SK-N-SH (cell line): ENCODE data around the gene UMOD.

Experiments used
- EZH2phosphoT487 ChIP-seq: fragments of 200-600 bp; sonication (generic); IDR thresholded peaks from 2 replicates; pipeline ENCODE4 v1.6.1; 2017; ENCODE audit warnings: low read depth, mixed run types, mild to moderate bottlenecking, antibody characterized with exemption, moderate library complexity, borderline replicate concordance
- FOXJ3 ChIP-seq: sonication (generic); formaldehyde crosslinking; IDR thresholded peaks from 2 replicates; pipeline ENCODE4 v1.5.1; 2020; ENCODE audit warnings: mild to moderate bottlenecking, missing genetic modification reagents
- POLR2AphosphoS5 ChIP-seq: IDR thresholded peaks from 2 replicates; pipeline ENCODE4 v1.6.1; 2012; ENCODE audit warnings: low read depth, low read length
- SMC3 ChIP-seq: IDR thresholded peaks from 2 replicates; pipeline ENCODE4 v1.6.1; 2012; ENCODE audit warnings: low read depth, low read length, improper control_type of control experiment
- TCF12 ChIP-seq: IDR thresholded peaks from 2 replicates; pipeline ENCODE4 v1.4.0; 2012
- YY1 ChIP-seq: IDR thresholded peaks from 2 replicates; pipeline ENCODE4 v1.4.0; 2012; ENCODE audit warnings: low read depth, mild to moderate bottlenecking
- TF ChIP-seq, protein P1 (sequence below): fragments of 200-600 bp; sonication (generic); IDR thresholded peaks from 2 replicates; pipeline ENCODE4 v1.6.1; 2017; ENCODE audit warnings: antibody characterized with exemption, mild to moderate bottlenecking, moderate library complexity

DNA sequence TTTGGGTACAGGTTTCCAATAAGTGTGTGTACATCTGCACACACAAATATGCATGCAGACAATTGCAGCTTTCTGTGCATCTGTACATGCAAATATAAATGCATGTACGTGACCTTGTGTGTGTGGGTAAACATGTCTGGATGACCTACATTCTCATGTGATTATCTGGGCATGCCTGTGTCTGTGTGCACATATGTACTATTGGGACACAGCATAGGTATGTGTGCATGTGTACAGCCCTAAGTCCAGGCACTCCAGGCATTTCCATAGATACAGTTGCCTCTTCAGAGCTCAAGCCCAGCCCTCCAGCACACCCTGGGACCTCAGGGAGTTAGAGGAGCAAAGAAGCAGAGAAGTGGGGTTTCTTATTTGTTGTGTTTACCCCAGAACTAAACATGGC is 18.1 kb downstream of the UMOD start:
- TF ChIP-seq TCF12 (no peak), SMC3 (no peak), EZH2phosphoT487 (no peak), POLR2AphosphoS5 (no peak), FOXJ3 (no peak), YY1 (no peak)
- TF ChIP-seq, protein P1, sequence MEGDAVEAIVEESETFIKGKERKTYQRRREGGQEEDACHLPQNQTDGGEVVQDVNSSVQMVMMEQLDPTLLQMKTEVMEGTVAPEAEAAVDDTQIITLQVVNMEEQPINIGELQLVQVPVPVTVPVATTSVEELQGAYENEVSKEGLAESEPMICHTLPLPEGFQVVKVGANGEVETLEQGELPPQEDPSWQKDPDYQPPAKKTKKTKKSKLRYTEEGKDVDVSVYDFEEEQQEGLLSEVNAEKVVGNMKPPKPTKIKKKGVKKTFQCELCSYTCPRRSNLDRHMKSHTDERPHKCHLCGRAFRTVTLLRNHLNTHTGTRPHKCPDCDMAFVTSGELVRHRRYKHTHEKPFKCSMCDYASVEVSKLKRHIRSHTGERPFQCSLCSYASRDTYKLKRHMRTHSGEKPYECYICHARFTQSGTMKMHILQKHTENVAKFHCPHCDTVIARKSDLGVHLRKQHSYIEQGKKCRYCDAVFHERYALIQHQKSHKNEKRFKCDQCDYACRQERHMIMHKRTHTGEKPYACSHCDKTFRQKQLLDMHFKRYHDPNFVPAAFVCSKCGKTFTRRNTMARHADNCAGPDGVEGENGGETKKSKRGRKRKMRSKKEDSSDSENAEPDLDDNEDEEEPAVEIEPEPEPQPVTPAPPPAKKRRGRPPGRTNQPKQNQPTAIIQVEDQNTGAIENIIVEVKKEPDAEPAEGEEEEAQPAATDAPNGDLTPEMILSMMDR, result no peak
